BLaER1 (cell line): ENCODE measurements around the gene C17orf67.

ENCODE experiments used
- H3K27ac ChIP-seq: shearing (Covaris generic); formaldehyde crosslinking; 2 replicates; pipeline ENCODE4 v1.8.1; 2022
- H3K27me3 ChIP-seq: shearing (Covaris generic); formaldehyde crosslinking; 2 replicates; pipeline ENCODE4 v1.8.1; 2022
- H3K36me3 ChIP-seq: shearing (Covaris generic); formaldehyde crosslinking; 2 replicates; pipeline ENCODE4 v1.8.1; 2022
- H3K4me1 ChIP-seq: shearing (Covaris generic); formaldehyde crosslinking; 2 replicates; pipeline ENCODE4 v1.8.1; 2022
- H3K4me2 ChIP-seq: shearing (Covaris generic); formaldehyde crosslinking; 2 replicates; pipeline ENCODE4 v1.8.1; 2022
- H3K4me3 ChIP-seq: shearing (Covaris generic); formaldehyde crosslinking; 2 replicates; pipeline ENCODE4 v1.8.1; 2022
- H3K9ac ChIP-seq: shearing (Covaris generic); formaldehyde crosslinking; 2 replicates; pipeline ENCODE4 v1.8.1; 2022
- H3K9me3 ChIP-seq: shearing (Covaris generic); formaldehyde crosslinking; 2 replicates; pipeline ENCODE4 v1.8.1; 2022
- H4K20me1 ChIP-seq: shearing (Covaris generic); formaldehyde crosslinking; 2 replicates; pipeline ENCODE4 v1.8.1; 2022
- Cebpa-rat ChIP-seq: shearing (Covaris generic); IDR thresholded peaks from 2 replicates; pipeline ENCODE4 v1.8.1; 2022

The C17orf67 gene

GRCh38 chr17:56822725-56823124, 11.0 kb downstream of the C17orf67 start:
- Histone ChIP-seq H3K4me3 (no peak overlapping the region), H4K20me1 (0 out of 2 replicates have a peak, but pooled peaks cover 5% of the 10 kb centered on the region), H3K4me2 (no peak overlapping the region), H3K9ac (no peak overlapping the region), H3K36me3 (peaks cover 9% of the 10 kb centered on the region), H3K27ac (no peak overlapping the region), H3K4me1 (peaks cover 16% of the 10 kb centered on the region; the same call in 1 of the 2 replicates), H3K27me3 (no peaks in the 10 kb centered on the region), H3K9me3 (no peaks in the 10 kb centered on the region)
- no peak for TF ChIP-seq Cebpa-rat

GRCh38 chr17:56821847-56822534, 11.7 kb downstream of the C17orf67 start:
- H3K4me3 ChIP-seq, result no peak overlapping the region
- TF ChIP-seq Cebpa-rat, result no peak
- 0 out of 2 replicates have a peak, but pooled peaks cover 2% of the 10 kb centered on the region for H3K36me3 ChIP-seq
- H3K4me2 ChIP-seq, result no peak overlapping the region
- H4K20me1 ChIP-seq, result no peaks in the 10 kb centered on the region
- no peak overlapping the region for H3K9ac ChIP-seq
- H3K27me3 ChIP-seq, result no peaks in the 10 kb centered on the region
- peaks cover 16% of the 10 kb centered on the region; the same call in 1 of the 2 replicates for H3K4me1 ChIP-seq
- no peaks in the 10 kb centered on the region for H3K9me3 ChIP-seq
- H3K27ac ChIP-seq, result no peak overlapping the region

- Histone ChIP-seq H3K9me3 (no peaks in the 10 kb centered on the region), H4K20me1 (no peaks in the 10 kb centered on the region), H3K27me3 (no peaks in the 10 kb centered on the region), H3K36me3 (no peaks in the 10 kb centered on the region), H3K4me1 (peaks cover 16% of the 10 kb centered on the region; the same call in 1 of the 2 replicates), H3K9ac (no peak overlapping the region), H3K4me3 (no peak overlapping the region), H3K4me2 (no peak overlapping the region), H3K27ac (no peak overlapping the region)
- no peak for TF ChIP-seq Cebpa-rat
These were observed 13.5 kb downstream of the C17orf67 start for GRCh38 chr17:56820207-56820606.

GRCh38 chr17:56819431-56820145, 14.1 kb downstream of the C17orf67 start:
- TF ChIP-seq Cebpa-rat, result no peak
- Histone ChIP-seq H3K4me3 (no peak overlapping the region), H3K9ac (no peak overlapping the region), H3K9me3 (no peaks in the 10 kb centered on the region), H3K27me3 (no peaks in the 10 kb centered on the region), H3K36me3 (no peaks in the 10 kb centered on the region), H3K4me2 (peak overlapping the region; percentile 6; the same call in 1 of the 2 replicates), H4K20me1 (no peaks in the 10 kb centered on the region), H3K27ac (no peak overlapping the region), H3K4me1 (peaks cover 13% of the 10 kb centered on the region; the same call in 1 of the 2 replicates)

- Histone ChIP-seq H3K9me3 (no peaks in the 10 kb centered on the region), H3K27ac (no peak overlapping the region), H3K27me3 (no peaks in the 10 kb centered on the region), H4K20me1 (no peaks in the 10 kb centered on the region), H3K4me1 (peaks cover 8% of the 10 kb centered on the region; the same call in 1 of the 2 replicates), H3K36me3 (no peaks in the 10 kb centered on the region), H3K9ac (no peak overlapping the region), H3K4me2 (no peak overlapping the region), H3K4me3 (no peak overlapping the region)
- TF ChIP-seq Cebpa-rat, result no peak
These were observed 14.7 kb downstream of the C17orf67 start for GRCh38 chr17:56819030-56819429.

- H3K4me3 ChIP-seq, result no peak overlapping the region
- H4K20me1 ChIP-seq, result no peaks in the 10 kb centered on the region
- H3K9me3 ChIP-seq, result no peaks in the 10 kb centered on the region
- H3K27me3 ChIP-seq, result no peaks in the 10 kb centered on the region
- no peaks in the 10 kb centered on the region for H3K36me3 ChIP-seq
- H3K9ac ChIP-seq, result no peak overlapping the region
- H3K4me2 ChIP-seq, result no peak overlapping the region
- H3K27ac ChIP-seq, result no peak overlapping the region
- peaks cover 7% of the 10 kb centered on the region; the same call in 1 of the 2 replicates for H3K4me1 ChIP-seq
- no peak for TF ChIP-seq Cebpa-rat
These were observed 16.7 kb downstream of the C17orf67 start for GRCh38 chr17:56817066-56817465.

- no peak for TF ChIP-seq Cebpa-rat
- peaks cover 14% of the 10 kb centered on the region; the same call in 1 of the 2 replicates for H3K4me1 ChIP-seq
- H3K4me2 ChIP-seq, result no peak overlapping the region
- H4K20me1 ChIP-seq, result no peaks in the 10 kb centered on the region
- no peak overlapping the region for H3K9ac ChIP-seq
- no peaks in the 10 kb centered on the region for H3K9me3 ChIP-seq
- H3K27ac ChIP-seq, result no peak overlapping the region
- H3K36me3 ChIP-seq, result no peaks in the 10 kb centered on the region
- no peak overlapping the region for H3K4me3 ChIP-seq
- H3K27me3 ChIP-seq, result no peaks in the 10 kb centered on the region
These were observed 18.0 kb downstream of the C17orf67 start for GRCh38 chr17:56815711-56816110.

GRCh38 chr17:56812901-56813388, 20.8 kb downstream of the C17orf67 start:
- no peak overlapping the region for H3K9ac ChIP-seq
- no peak overlapping the region for H3K4me3 ChIP-seq
- peaks cover 10% of the 10 kb centered on the region; the same call in 1 of the 2 replicates for H3K4me1 ChIP-seq
- no peaks in the 10 kb centered on the region for H3K36me3 ChIP-seq
- no peaks in the 10 kb centered on the region for H3K9me3 ChIP-seq
- no peaks in the 10 kb centered on the region for H4K20me1 ChIP-seq
- H3K27ac ChIP-seq, result no peak overlapping the region
- no peak for TF ChIP-seq Cebpa-rat
- no peak overlapping the region for H3K4me2 ChIP-seq
- H3K27me3 ChIP-seq, result no peaks in the 10 kb centered on the region

GRCh38 chr17:56810891-56811775, 22.6 kb downstream of the C17orf67 start:
- H3K36me3 ChIP-seq, result peaks cover 11% of the 10 kb centered on the region; the same call in 1 of the 2 replicates
- peak overlapping the region; percentile 2; the same call in 1 of the 2 replicates for H3K4me2 ChIP-seq
- no peaks in the 10 kb centered on the region for H3K9me3 ChIP-seq
- no peaks in the 10 kb centered on the region for H4K20me1 ChIP-seq
- H3K9ac ChIP-seq, result no peak overlapping the region
- no peak overlapping the region for H3K4me3 ChIP-seq
- peaks cover 10% of the 10 kb centered on the region; the same call in 1 of the 2 replicates for H3K4me1 ChIP-seq
- TF ChIP-seq Cebpa-rat, result no peak
- H3K27ac ChIP-seq, result no peak overlapping the region
- H3K27me3 ChIP-seq, result no peaks in the 10 kb centered on the region
